Activated T-cell treated with anti-CD3 and anti-CD28 coated beads for 4 hours (primary cell): ENCODE measurements around the gene DCBLD2.
"Not testable (repeated sequence)": the region's sequence is repeated elsewhere in the genome, so short reads cannot be mapped to it uniquely, and the experiment has no call there.

Experiments used
- DNase-seq: peaks from one replicate; pipeline ENCODE4 v3.0.0-alpha.2; 2020

The DCBLD2 gene

GRCh38 chr3:98890965-98891910, 10.3 kb downstream of the DCBLD2 start:
- no peak for DNase-seq

GRCh38 chr3:98890181-98890835, 11.2 kb downstream of the DCBLD2 start:
- no peak for DNase-seq

DNA sequence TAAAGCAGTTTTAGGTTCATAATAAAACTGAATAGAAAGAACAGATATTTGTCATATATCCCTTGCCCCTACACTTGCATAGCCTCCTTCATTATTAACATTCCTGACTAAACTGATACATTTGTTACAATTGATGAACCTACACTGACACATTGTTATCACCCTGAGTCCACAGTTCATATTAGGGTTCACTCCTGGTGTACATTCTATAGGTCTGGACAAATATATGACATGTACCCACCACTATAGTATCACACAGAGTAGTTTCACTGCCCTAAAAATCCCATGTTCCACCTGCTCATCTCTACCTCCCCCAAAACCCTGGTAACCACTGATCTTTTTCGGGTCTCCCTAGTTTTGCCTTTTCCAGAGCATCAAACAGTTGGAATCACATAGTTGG, 13.8 kb downstream of the DCBLD2 start:
- no peak for DNase-seq

DNA sequence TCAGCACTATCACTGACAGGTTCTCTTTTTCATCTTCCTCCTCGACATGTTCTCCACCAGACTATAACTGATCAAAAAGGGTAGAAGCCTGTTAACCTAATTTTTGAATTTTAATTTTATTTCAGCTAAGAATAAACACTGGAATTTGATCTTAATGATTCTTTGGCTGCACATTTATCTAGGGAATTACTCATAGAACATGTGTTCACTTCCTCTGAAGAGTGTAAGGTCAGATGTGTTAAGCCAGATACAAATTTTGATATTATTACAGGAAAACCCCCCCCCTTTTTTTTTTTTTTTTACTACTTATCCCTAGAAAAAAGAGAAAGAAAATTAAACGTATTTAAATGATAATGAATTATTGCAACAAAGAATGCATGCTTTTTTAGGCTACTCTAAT, 15.0 kb downstream of the DCBLD2 start:
- no peak for DNase-seq

DNA sequence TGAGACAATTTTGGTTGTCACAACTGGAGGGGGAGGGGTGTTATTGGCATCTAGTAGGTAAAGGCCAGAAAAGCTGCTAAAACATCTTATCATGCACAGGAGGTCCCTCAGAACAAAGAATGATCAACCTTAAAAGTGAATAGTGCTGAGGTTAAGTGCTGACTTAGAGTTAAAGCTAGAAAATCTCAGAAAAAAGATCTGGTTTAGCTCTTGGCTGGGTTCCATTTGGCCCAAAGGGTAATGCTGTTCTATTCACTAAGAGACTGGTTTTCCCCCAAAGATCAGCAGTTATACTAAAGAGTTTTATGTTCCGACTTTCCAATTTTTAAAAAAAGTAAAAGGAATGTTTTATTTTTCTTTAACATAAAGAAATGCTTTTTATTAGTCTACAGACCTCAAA, 15.6 kb downstream of the DCBLD2 start:
- no peak for DNase-seq

DNA sequence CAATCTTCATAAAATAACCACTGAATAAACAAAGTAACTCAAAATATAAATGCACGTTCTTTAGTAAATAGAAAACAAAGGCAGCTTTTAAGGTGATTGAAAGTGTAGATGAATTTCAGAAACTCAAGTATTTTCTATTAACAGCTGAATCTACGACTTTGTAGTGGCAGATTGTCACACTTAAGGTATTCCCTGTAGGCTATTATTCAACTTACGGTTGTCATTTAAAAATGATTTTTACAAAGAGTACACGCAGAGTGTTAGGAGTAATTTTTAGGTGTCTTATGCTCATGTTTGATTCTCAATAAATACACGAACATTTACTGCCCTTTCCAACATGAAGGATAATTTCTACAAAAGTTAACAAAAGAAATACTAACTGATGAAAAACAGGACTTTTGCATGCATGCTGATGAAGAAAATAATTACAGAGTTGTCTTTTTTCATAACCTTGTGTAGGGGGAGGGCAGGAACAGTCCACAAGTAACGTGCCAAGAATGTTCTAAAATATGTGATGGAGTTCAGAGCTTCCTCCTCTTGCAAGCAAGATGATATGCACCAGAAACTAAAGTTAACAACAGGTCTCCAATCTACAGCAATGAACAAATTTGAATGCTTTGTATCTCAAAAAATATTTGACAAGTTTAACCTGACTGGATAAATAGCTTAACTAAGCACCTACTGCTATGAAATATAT, 16.7 kb downstream of the DCBLD2 start:
- DNase-seq = no peak

GRCh38 chr3:98882614-98883333, 18.7 kb downstream of the DCBLD2 start:
- not testable (repeated sequence) for DNase-seq

GRCh38 chr3:98877132-98877531, 24.4 kb downstream of the DCBLD2 start:
- DNase-seq = no peak

DNA sequence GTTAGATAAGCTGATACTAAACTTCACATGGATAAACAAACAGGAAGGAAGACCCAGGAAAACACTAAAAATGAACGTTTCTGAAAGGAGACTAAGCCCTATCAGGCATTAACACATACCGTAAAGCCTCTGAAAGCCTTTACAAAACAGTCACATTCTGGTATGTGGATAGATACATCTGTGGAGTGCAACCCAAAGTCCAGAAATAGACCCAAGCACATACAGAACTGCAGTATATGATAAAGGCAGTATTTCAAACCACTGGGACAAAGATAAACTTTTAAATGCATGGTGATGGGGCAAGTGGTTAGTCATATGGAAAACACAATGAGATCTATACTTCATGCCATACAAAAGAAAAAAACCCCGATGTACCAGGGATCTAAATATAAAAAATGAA, 26.0 kb downstream of the DCBLD2 start:
- DNase-seq = no peak

GRCh38 chr3:98874602-98875249, 26.8 kb downstream of the DCBLD2 start:
- DNase-seq = no peak

DNA sequence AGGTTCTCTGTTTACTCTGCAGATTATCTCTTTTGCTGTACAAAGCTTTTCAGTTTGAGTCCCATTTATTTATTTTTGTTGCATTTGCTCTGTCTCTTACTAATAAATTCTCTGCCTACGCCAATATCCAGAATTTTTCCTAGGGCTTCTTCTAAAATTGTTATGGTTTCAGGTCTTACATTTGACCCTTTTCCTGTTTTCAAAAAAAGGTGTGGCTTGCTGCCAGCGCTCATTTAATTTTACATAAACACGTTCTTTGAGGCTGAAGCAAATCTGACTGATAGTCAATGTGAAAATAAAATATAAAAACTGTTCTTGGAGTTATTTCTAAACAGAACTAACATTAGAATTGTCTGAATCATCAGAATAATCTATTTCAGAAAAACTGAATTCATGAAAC, 32.1 kb downstream of the DCBLD2 start:
- no peak for DNase-seq

- DNase-seq = not testable (repeated sequence)
Observed at GRCh38 chr3:98857971-98858370, 43.5 kb downstream of the DCBLD2 start.

- DNase-seq = not testable (repeated sequence)
Observed at GRCh38 chr3:98857258-98857657, 44.2 kb downstream of the DCBLD2 start.

- no peak for DNase-seq
Observed at GRCh38 chr3:98856724-98857123, 44.8 kb downstream of the DCBLD2 start.

- DNase-seq = no peak
Observed at GRCh38 chr3:98855806-98856400, 45.6 kb downstream of the DCBLD2 start.

DNA sequence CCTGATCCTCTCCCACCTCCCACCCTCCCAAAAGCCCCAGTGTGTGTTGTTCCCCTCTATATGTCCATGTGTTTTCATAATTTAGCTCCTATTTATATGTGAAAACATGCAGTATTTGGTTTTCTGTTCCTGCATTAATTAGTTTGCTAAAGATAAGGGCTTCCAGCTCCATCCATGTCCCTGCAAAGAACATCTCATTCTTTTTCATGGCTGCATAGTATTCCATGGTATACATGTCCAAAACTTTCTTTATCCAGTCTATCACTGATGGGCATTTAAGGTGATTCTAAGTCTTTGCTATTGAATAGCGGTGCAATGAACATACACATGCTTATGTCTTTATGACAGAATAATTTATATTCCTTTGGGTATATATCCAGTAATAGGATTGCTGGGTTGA, 53.4 kb downstream of the DCBLD2 start:
- no peak for DNase-seq

GRCh38 chr3:98846101-98846500, 55.4 kb downstream of the DCBLD2 start:
- no peak for DNase-seq

GRCh38 chr3:98843266-98843959, 58.1 kb downstream of the DCBLD2 start:
- no peak for DNase-seq

DNA sequence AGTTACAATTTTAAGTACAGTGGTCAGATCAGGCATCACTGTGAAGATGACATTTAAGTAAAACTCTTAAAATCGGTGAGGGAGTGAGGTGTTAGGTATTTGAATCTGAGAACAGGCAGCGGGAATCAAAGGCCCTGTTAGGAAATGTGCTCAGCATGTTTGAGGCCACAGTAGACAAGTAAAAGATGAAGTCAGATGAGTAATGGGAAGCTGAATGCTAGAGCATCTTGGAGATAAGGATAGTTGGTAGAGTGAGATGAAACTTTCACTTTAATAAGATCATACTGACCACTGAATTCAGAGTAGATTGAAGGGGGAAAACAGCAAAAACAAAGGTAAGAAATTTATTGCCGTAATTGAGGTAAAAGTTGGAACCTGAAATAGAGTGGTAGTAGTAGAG, 61.6 kb downstream of the DCBLD2 start:
- DNase-seq = no peak

DNA sequence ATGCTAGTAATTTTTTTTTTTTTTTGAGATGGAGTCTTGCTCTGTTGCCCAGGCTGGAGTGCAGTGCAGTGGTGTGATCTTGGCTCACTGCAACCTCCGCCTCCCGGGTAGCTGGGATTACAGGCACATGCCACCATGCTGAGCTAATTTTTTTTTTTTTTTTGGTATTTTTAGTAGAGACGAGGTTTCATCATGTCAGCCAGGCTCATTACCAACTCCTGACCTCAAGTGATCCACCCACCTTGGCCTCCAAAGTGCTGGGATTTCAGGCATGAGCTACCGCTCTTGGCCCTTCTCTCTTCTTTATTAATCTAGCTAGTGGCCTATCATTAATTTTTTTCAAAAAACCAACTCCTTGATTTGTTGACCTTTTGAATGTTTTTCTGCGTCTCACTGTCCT, 70.4 kb downstream of the DCBLD2 start:
- not testable (repeated sequence) for DNase-seq

DNA sequence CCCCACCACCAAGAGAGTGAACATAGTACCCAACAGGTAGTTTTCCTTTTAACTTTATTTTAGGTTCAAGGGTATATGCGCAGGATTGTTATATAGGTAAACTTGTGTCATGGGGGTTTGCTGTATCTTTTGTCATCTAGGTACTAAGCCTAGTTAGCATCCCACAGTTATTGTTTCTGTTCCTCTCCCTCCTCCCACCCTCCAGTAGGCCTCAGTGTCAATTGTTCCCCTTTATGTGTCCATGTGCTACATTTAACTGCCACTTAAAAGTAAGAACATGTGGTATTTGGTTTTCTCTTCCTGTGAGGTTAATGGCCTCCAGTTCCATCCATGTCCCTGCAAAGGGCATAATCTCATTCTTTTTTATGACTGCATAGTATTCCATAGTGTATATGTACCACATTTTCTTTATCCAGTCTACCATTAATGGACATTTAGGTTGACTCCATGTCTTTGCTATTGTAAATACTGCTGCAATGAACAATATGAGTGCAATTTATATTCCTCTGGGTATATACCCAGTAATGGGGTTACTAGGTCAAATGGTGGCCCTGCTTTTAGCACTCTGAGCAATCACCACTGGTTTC, 72.2 kb downstream of the DCBLD2 start:
- no peak for DNase-seq
